Astrocyte (in vitro differentiated cells and primary cell): ENCODE data around the gene TRPM8. TPM values are rescaled to one million over a fixed set of nuclear protein-coding genes. Genes with fewer than 3 reads are reported as not detected.
A peak's percentile ranks its signal among the peaks of the same experiment; 100 is the strongest.

Experiments used
- DNase-seq: peaks from one replicate; pipeline ENCODE4 v3.0.0-alpha.2; 2010; ENCODE audit warnings: low read depth
- FAIRE-seq: peaks from 2 replicates; lab custom pipeline; 2011; peaks lifted over from hg19 to GRCh38; lab: Jason Lieb, UNC
- H2AFZ ChIP-seq: 2 replicates; pipeline ENCODE4 v1.6.0; 2012; ENCODE audit warnings: low read depth, low read length, inconsistent platforms
- H3K27ac ChIP-seq: 2 replicates; pipeline ENCODE4 v1.5.1; 2011; ENCODE audit warnings: low read depth, low read length, inconsistent platforms
- H3K27me3 ChIP-seq: 2 replicates; pipeline ENCODE4 v1.6.0; 2011; ENCODE audit warnings: low read length, inconsistent platforms; ENCODE audit not compliant: insufficient read depth
- H3K36me3 ChIP-seq: 2 replicates; pipeline ENCODE4 v1.5.1; 2011; ENCODE audit warnings: low read length, inconsistent platforms; ENCODE audit not compliant: insufficient read depth
- H3K4me1 ChIP-seq: 2 replicates; pipeline ENCODE4 v1.5.1; 2011; ENCODE audit warnings: low read length, inconsistent platforms; ENCODE audit not compliant: insufficient read depth
- H3K4me2 ChIP-seq: 2 replicates; pipeline ENCODE4 v1.6.0; 2012; ENCODE audit warnings: low read length, inconsistent platforms
- H3K4me3 ChIP-seq: 2 replicates; pipeline ENCODE4 v1.5.1; 2011; ENCODE audit warnings: low read depth, mild to moderate bottlenecking, low read length, inconsistent platforms; ENCODE audit not compliant: insufficient read depth
- H3K79me2 ChIP-seq: 2 replicates; pipeline ENCODE4 v1.6.0; 2012; ENCODE audit warnings: mild to moderate bottlenecking, low read length, inconsistent platforms; ENCODE audit not compliant: insufficient read depth
- H3K9ac ChIP-seq: 2 replicates; pipeline ENCODE4 v1.6.0; 2012; ENCODE audit warnings: mild to moderate bottlenecking, low read length, inconsistent platforms
- H3K9me3 ChIP-seq: 2 replicates; pipeline ENCODE4 v1.5.1; 2012; ENCODE audit warnings: low read depth, mild to moderate bottlenecking, low read length, inconsistent platforms; ENCODE audit not compliant: insufficient read depth
- H4K20me1 ChIP-seq: 2 replicates; pipeline ENCODE4 v1.6.0; 2012; ENCODE audit warnings: low read length, inconsistent platforms; ENCODE audit not compliant: insufficient read depth
- H3K27ac Mint-ChIP-seq: one replicate; pipeline ENCODE4 v1.8.0; 2021; ENCODE audit warnings: mild to moderate bottlenecking, mixed read lengths; ENCODE audit not compliant: unreplicated experiment
- H3K27me3 Mint-ChIP-seq: one replicate; pipeline ENCODE4 v1.8.0; 2021; ENCODE audit warnings: low read depth, mixed read lengths; ENCODE audit not compliant: unreplicated experiment
- H3K36me3 Mint-ChIP-seq: one replicate; pipeline ENCODE4 v1.8.0; 2021; ENCODE audit warnings: low read depth, mixed read lengths; ENCODE audit not compliant: unreplicated experiment
- H3K4me1 Mint-ChIP-seq: one replicate; pipeline ENCODE4 v1.8.0; 2021; ENCODE audit warnings: low read depth, mixed read lengths; ENCODE audit not compliant: unreplicated experiment
- H3K4me3 Mint-ChIP-seq: one replicate; pipeline ENCODE4 v1.8.0; 2021; ENCODE audit warnings: mild to moderate bottlenecking, moderate library complexity, mixed read lengths; ENCODE audit not compliant: unreplicated experiment
- H3K9me3 Mint-ChIP-seq: one replicate; pipeline ENCODE4 v1.8.0; 2021; ENCODE audit warnings: mild to moderate bottlenecking, mixed read lengths; ENCODE audit not compliant: unreplicated experiment
- EZH2 ChIP-seq: IDR thresholded peaks from 2 replicates; pipeline ENCODE4 v1.6.1; 2012; ENCODE audit warnings: mild to moderate bottlenecking, low read length, inconsistent platforms; ENCODE audit not compliant: insufficient read depth
- total RNA-seq: library from RNA; stranded (reverse); gene quantifications from 2 replicates; pipeline ENCODE4 v1.2.1, GENCODE V29; 2021
- TF ChIP-seq, protein P1 (sequence below): IDR thresholded peaks from 2 replicates; pipeline ENCODE4 v1.5.1; 2011; ENCODE audit warnings: low read depth, mild to moderate bottlenecking, inconsistent platforms, low read length, moderate library complexity; ENCODE audit not compliant: insufficient read depth

TRPM8 gene
- total RNA-seq, 1 donor from 2014 or later: 0.95 TPM

DNA sequence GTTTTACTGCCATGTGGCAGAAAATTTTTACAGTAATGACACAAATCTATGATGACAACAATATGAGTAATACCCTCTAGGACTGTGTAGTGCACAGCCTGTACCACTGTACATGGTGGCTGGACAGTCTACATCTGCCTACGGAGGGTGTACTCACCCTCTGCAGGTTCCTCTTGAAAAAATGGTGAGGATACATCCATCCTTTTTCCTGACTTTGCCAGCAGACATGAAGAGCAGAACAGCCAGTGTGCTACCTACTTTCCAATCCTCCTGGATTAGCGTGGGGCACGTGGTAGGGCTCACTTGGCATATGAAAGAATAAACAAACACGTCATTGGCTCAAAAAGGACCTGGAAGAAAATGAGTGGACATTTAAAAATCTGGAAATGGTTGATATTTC, 62.6 kb downstream of the TRPM8 start:
- H3K27ac ChIP-seq: no peak overlapping the region
- TF ChIP-seq, protein P1, sequence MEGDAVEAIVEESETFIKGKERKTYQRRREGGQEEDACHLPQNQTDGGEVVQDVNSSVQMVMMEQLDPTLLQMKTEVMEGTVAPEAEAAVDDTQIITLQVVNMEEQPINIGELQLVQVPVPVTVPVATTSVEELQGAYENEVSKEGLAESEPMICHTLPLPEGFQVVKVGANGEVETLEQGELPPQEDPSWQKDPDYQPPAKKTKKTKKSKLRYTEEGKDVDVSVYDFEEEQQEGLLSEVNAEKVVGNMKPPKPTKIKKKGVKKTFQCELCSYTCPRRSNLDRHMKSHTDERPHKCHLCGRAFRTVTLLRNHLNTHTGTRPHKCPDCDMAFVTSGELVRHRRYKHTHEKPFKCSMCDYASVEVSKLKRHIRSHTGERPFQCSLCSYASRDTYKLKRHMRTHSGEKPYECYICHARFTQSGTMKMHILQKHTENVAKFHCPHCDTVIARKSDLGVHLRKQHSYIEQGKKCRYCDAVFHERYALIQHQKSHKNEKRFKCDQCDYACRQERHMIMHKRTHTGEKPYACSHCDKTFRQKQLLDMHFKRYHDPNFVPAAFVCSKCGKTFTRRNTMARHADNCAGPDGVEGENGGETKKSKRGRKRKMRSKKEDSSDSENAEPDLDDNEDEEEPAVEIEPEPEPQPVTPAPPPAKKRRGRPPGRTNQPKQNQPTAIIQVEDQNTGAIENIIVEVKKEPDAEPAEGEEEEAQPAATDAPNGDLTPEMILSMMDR: no peak
- TF ChIP-seq EZH2: no peak
- Mint-ChIP-seq H3K36me3 (peaks cover 2% of the 10 kb centered on the region), H3K27ac (no peak overlapping the region), H3K4me1 (peaks cover 61% of the 10 kb centered on the region), H3K9me3 (peaks cover 9% of the 10 kb centered on the region), H3K27me3 (no peaks in the 10 kb centered on the region), H3K4me3 (no peak overlapping the region)
- no peak overlapping the region for H3K4me3 ChIP-seq
- H3K79me2 ChIP-seq: no peaks in the 10 kb centered on the region
- no peaks in the 10 kb centered on the region for H3K9me3 ChIP-seq
- H2AFZ ChIP-seq: no peak overlapping the region
- H4K20me1 ChIP-seq: no peaks in the 10 kb centered on the region
- FAIRE-seq: no peak
- DNase-seq: no peak
- no peak overlapping the region for H3K4me2 ChIP-seq
- H3K4me1 ChIP-seq: peaks cover 38% of the 10 kb centered on the region
- no peaks in the 10 kb centered on the region for H3K27me3 ChIP-seq
- H3K9ac ChIP-seq: no peak overlapping the region
- no peaks in the 10 kb centered on the region for H3K36me3 ChIP-seq

DNA sequence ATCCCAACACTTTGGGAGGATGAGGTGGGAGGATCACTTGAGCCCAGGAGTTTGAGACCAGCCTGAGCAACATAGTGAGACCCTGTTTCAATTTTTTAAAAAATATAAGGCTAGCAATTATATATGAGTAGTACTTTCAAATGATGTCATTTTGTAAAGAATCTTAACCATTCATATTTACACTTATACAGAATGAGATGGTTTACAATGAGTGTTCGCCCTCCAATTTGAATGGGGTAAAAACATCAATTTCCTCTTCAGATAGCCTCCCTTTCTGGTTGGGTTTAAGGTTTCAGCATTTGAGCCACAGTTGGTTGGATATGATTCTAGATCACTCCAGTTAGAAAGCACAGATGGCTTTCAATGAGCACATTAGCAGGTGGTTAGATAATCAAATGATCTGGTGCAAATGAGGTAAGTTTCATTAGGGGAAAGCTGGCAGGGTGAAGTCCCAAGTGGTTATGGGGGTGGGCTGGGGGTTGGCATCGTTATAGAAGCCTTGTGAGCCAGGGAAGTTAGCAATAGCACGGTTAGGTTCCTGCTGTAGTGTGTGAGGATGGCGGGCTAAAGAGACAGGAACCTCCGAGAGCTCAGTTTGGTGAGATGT, 63.9 kb downstream of the TRPM8 start:
- no peak for TF ChIP-seq EZH2
- TF ChIP-seq, protein P1: no peak
- peak overlapping the region; percentile 77 for H3K4me2 ChIP-seq
- Mint-ChIP-seq H3K27me3 (no peaks in the 10 kb centered on the region), H3K4me3 (no peak overlapping the region), H3K4me1 (peaks cover 52% of the 10 kb centered on the region), H3K36me3 (peaks cover 2% of the 10 kb centered on the region), H3K27ac (peak overlapping the region; percentile 99), H3K9me3 (peaks cover 9% of the 10 kb centered on the region)
- no peaks in the 10 kb centered on the region for H3K27me3 ChIP-seq
- peak overlapping the region; percentile 92 for H3K27ac ChIP-seq
- H3K4me3 ChIP-seq: no peak overlapping the region
- H3K9ac ChIP-seq: peak overlapping the region; percentile 65
- DNase-seq: no peak
- H2AFZ ChIP-seq: no peak overlapping the region
- H3K4me1 ChIP-seq: peaks cover 28% of the 10 kb centered on the region
- no peaks in the 10 kb centered on the region for H3K79me2 ChIP-seq
- FAIRE-seq: no peak
- H3K36me3 ChIP-seq: no peaks in the 10 kb centered on the region
- H3K9me3 ChIP-seq: no peaks in the 10 kb centered on the region
- H4K20me1 ChIP-seq: no peaks in the 10 kb centered on the region
